Ecto neural progenitor cell (in vitro differentiated cells): Measurements from ENCODE around the gene DNHD1.

Source experiments
- DNase-seq: peaks from one replicate; pipeline ENCODE4 v3.0.0-alpha.2; 2018; ENCODE audit warnings: low spot score

Gene DNHD1

DNA sequence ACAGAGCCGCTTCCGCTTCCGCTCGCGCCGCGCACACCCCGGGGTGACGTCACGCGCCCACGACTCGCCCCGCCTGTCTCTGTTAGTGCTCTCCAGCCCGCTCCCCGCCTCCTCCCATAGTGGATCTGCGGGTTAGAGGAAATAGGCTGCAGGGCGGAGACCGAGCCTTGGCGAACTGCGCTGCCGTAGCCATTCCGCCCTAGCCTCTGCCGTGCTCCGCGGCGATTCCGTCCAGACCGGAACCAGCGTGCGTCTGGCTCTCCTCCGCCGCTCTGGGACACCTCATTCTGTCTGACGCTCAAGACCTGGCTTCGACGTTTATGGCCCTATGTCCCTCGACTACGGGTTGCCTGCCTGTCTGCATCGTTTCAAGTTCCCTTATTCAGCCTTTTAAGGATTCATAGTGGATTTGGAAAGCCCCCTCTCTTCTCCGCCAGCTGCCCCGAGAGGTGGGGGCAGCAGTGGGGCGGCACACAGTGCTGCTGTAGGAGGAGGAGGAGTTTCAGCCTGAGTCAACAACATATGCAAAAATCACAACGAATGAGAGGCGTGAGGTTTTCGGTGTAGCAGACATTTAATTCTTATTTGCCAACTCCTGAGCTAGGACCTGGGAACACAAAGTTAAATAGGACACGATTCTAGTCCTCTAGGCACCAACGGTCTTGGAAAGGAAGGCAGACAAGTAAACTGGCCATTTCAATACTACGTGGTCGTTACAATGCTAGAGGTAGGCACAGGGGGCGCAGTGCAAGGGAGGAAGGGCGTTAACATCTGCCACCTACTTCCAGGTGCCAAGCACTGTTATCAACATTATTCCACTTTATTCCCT, 115.3 kb downstream of the DNHD1 start, which contains the start of gene TAF10:
TAF10 (minus strand) TSS at position 4 of the 829 bp plus-strand sequence. CDS start 27 bp downstream, outside the sequence.
- DNase-seq, result peak; percentile 95

DNA sequence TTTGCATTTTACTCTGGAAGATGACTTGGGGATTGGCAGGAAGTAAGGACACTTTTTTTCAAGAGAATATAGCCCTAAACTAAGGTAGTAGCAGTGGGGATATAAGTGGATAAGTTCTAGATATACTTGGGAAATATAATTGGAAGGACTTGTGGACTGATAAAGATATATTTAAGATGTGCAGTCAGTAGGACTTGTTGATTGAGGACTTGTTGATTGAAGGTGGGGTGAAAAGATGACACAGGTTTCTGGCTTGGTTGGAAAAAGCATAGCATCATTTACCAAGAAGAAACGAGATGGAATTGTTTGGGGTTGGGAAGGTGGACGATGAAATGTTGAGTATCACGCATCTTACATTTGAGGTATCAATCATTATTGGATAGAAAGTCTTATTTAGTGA, 116.4 kb downstream of the DNHD1 start:
- DNase-seq, result no peak

DNA sequence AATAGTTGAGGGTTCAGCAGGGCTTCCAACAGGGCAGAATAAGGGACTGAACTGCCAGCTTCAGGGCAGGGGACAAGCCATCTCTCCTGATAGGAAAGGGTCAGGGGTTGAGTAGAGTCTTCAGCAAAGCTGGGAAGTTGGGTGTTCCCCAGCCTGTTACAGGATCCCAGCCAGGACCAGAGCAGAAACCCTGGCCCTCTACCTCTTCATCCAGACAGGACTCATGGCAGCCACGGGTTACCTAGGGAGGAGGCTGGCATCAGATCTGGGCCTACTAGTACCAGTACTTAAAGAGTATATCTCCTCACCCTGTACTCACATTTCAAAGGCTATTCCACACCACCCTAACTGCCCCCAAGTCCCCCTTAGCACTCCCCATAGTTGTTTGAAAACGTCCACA, 117.4 kb downstream of the DNHD1 start:
- DNase-seq, result no peak

DNA sequence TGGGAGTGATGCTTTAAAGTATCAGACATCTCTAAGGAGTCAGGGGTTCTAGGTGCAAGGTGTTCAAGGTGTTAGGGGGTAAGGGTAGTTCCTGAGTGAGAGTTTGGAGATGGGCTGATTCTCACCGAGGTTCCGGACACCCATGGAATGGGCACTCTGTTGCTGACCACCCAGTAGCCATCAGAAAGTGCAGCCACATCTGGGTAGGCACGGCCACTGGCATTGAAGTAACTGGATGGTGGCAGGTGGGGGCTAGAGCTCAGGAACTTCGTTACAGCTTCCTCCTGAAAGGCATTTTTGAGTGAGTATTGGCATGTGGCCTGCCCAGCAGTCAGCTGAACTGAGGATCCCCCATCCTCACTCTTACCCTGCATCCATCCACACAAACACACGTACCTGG, 118.0 kb downstream of the DNHD1 start:
- DNase-seq, result no peak

DNA sequence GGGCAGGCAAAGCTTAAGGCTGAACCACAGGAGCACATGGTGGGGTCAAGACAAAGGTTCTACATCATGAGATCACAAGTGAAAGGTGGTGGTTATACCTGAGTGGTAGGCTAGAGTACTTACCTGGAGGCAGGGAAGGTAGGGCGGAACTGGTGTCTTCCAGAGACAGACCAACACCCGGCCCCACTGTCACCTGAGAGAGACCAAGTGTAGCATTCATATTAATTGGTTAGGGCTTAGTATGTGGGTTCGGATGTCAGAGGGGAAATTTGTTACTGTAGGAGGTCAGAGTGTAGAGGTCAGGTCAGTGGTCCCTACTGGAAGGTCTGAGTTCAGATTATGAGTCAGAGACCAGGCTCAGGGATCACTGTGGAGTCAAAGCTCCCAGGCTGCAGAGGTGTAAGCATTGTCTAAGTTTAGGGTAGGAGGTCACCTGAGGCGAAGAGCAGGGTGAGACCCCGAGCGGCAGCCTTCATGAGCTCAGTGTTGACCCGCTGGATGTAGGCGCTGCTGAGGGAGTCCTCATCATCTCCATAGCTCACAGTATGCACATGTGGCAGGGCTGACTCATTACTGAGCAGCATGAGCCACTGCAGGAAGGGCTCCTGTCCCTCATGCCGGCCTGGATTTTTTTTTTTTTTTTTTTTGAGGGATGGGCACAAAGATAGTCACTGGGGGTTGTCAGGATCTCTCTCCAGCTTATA, 119.0 kb downstream of the DNHD1 start:
- DNase-seq, result no peak

DNA sequence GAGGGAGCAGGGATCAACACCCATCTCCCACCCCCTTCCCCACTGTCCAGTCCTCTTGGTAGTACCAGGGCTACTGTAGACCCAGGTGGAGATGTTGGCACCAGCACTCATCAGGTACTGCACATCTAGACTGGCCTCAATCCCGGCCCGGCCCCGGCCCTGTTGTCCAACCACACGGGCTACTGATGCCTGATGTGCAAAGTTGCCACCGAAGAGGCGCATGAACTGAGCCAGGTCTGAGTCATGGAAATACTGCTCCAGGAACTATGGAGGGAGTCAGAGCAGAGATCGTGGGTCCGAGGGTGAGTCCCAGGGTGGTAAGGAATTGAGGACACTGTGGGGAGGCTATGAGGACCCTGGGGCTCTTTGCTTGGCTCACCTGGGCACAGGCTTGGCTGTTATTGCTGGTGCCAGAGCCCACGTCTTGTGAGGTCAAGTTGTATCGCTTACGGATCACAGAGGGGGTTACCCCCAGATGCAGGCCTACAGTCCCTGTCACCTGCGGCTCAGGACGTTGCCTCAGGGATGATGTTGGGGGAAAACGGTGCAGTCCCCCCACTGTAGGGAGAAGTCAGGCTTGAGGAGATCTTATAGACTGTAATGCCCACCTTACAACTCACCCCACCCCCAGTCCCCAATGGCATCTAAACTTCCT, 119.6 kb downstream of the DNHD1 start:
- no peak for DNase-seq

DNA sequence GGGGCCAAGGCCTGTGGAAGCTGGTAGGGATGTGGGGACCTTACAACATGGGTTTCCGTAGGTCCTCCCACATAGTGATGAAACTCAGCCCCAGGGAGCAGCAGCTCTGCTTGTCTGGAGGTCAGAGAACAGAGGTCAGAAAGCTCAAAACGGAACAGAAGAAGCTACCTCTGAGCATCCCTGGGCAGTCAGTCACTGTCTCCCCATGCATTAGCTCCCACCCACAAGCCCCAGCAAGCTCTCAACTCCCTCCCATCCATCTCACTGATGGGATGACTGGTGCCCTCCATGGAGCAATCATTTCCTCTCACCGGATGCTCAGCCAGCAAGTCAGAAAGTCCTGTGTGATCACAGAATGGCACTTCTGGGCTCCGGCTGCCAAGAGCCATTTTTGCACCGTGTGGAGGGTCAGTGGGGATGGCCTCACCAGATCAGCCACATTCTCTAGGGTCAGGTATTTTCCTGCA, 120.3 kb downstream of the DNHD1 start:
- no peak for DNase-seq

DNA sequence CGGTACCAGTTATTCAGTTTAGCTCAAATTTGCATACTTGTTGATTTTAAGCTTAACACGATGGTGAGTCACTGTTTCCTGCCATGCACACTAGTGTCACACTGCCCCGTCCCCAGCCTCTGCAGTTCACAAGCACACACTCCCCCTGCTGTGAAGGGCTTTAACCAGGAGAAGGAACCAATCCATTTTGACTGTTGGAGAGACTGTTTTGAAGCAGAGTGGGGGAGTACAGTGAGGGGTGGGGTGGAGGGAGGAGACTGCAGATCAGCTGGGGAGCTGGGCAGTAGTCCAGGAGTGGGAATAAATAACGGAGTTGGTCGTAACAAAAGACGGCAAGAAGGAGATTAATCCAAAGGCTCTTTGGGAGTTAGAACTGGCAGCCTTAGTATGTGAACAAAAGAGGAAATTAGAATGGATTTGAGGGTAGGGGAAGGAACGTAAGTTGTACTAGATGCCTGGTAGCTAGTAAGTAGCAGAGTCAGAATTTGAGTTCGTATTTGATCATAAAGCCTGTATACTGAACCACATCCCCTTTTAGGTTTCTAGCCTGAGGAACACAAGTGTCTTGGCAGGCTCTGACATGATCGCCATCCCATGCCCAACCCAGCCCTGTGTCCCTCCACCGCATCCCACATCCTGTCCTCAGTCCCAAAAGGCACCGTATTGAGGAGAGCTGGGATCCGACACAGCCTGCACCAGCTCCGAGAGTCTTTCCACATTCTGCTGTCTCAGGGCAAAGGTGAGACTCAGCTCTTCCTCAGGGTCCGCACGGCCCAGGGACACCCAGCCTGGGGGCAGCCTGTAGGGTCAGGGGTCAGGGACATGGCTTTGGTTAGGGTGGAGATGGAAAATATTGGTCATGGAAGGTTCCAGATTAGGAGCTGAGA, 121.3 kb downstream of the DNHD1 start:
- DNase-seq, result no peak

DNA sequence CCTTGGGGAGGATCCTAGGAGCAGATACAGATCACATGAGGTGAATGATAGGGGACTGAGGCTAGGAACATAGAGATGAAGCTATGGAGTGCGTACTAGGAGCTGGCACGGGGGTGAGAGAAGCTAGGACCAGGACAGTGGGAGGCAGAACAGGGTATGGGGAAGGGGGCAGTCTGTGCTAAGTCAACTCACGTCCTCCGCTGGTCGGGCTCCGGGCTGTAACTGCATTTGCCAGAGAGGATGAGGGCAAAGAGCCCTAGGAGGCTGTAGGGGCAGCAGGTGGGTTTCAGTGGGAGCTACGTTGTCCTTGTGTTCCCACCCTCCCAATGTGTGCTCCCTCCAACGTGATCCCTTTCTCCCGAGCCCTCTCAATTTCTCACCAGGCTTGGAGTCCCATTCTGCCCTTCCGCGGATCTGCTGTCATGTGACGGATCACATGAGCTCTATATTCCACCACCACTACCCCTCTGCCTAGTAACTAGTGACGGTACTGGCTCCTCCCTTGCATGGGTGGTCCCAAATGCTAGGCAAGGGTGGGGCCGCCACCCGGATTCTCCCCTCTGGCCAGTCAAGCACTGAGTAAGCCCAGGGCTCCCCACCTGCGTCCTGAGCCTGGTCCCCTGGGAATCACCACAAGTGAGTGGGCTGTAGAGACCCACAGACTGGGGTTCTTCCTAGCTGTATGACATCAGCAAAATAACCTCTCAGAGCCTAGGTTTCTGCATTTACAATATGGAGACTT, 122.1 kb downstream of the DNHD1 start, which contains the start of gene TPP1:
TPP1 (minus strand) TSS at position 419 of the 742 bp plus-strand sequence; CDS start at position 397, 22 bp downstream.
- DNase-seq, result peak; percentile 91

DNA sequence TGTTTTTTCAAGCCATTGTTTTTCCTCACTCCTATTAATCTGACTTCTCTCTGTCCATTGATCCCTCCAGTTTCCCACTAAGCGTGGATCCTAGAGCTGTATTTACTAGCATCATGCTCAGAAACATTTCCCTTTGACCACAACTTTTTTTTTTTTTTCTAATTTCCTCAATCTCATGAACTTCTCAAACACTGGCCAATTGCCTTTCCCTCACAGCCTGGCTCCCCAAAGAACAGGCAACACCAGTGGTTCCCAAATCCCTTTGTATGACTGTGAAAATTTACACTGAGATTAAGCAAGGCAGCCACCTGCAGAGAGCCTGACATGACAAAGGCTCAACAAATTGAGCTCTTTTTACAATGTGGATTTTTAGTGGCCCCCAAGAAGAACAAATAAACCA, 123.6 kb downstream of the DNHD1 start:
- DNase-seq, result no peak
